Nephron (organoid): ENCODE results near the gene NKD1.

Source experiments
- H3K27ac Mint-ChIP-seq, 3 experiments: 2 replicates each; pipeline ENCODE4 v1.8.0; 2020; ENCODE audit warnings: mixed read lengths in 3 of 3, mild to moderate bottlenecking in 2 of 3, moderate library complexity in 1 of 3
- H3K27me3 Mint-ChIP-seq: 2 replicates; pipeline ENCODE4 v1.8.0; 2021; ENCODE audit warnings: low read depth, mild to moderate bottlenecking, moderate library complexity, mixed read lengths
- H3K36me3 Mint-ChIP-seq: 2 replicates; pipeline ENCODE4 v1.8.0; 2020; ENCODE audit warnings: low read depth, mixed read lengths
- H3K4me1 Mint-ChIP-seq: 2 replicates; pipeline ENCODE4 v1.8.0; 2020; ENCODE audit warnings: mixed read lengths
- H3K4me3 Mint-ChIP-seq, 3 experiments: 2 replicates each; pipeline ENCODE4 v1.8.0; 2020; ENCODE audit warnings: mild to moderate bottlenecking in 3 of 3, mixed read lengths in 3 of 3, moderate library complexity in 2 of 3
- H3K9me3 Mint-ChIP-seq: 2 replicates; pipeline ENCODE4 v1.8.0; 2020; ENCODE audit warnings: mixed read lengths
- TF ChIP-seq, protein P1 (sequence below), 3 experiments: fragments of 200-600 bp; sonication (generic); IDR thresholded peaks; one replicate each; pipeline ENCODE4 v1.5.0; 2021; ENCODE audit warnings: antibody characterized with exemption in 3 of 3; ENCODE audit not compliant: unreplicated experiment in 3 of 3

NKD1 gene

DNA sequence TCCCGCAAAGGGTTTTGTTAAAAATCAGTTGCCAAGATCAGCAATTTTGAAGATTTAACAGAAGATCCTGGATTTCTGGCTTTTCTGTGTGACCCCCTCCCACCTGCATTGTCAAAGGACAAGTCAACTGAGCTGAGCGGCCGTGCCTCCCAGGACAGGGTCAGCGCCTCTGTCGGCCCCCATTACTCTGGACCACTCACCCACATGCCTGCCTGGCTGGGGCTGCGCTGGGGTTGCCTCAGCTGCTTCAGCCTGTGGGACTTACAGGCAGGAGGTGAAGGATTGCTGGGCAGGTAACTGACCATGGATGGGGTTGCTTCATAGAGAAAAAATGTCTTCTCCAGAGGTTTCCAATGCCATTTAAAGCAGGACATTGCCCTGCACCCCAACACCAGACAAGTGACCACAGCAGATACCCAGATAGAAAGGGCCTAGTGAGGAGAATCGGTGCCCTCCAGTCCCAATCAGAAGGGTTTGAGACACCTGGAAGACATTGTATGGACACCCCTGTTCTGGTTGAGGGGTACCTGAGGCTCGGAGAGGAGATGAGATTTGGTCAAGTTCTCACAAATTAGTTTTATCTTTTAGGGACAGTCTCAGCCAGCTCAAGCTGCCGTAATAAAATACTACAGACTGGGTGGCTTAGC, 80.1 kb downstream of the NKD1 start:
- Mint-ChIP-seq H3K27ac (no peak overlapping the region), H3K27me3 (no peaks in the 10 kb centered on the region), H3K4me1 (peaks cover 25% of the 10 kb centered on the region), H3K4me3 (no peak overlapping the region), H3K9me3 (no peaks in the 10 kb centered on the region), H3K36me3 (peaks cover 34% of the 10 kb centered on the region)
- TF ChIP-seq, protein P1, sequence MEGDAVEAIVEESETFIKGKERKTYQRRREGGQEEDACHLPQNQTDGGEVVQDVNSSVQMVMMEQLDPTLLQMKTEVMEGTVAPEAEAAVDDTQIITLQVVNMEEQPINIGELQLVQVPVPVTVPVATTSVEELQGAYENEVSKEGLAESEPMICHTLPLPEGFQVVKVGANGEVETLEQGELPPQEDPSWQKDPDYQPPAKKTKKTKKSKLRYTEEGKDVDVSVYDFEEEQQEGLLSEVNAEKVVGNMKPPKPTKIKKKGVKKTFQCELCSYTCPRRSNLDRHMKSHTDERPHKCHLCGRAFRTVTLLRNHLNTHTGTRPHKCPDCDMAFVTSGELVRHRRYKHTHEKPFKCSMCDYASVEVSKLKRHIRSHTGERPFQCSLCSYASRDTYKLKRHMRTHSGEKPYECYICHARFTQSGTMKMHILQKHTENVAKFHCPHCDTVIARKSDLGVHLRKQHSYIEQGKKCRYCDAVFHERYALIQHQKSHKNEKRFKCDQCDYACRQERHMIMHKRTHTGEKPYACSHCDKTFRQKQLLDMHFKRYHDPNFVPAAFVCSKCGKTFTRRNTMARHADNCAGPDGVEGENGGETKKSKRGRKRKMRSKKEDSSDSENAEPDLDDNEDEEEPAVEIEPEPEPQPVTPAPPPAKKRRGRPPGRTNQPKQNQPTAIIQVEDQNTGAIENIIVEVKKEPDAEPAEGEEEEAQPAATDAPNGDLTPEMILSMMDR (IDR thresholded peaks at IDR 0.05; ENCODE audit: unreplicated experiment in 3 of 3) = no peak

DNA sequence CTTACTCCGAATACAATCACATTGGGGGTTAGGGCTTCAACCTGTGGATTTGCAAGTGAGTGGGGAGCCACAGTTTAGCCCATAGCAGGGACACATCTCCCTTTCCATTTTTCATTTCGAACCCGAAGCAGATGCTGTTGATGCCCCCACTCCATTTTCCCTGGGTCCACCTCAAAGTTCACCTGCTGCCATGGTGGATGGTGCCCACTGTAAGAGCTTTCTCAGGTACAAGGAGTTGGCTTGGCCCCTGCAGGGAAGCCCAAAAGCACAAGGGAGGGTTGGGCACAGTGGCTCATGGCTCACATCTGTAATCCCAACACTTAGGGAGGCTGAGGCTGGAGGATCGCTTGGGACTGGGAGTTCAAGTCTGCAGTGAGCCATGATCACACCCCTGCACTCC, 81.1 kb downstream of the NKD1 start:
- peaks cover 27% of the 10 kb centered on the region for H3K4me1 Mint-ChIP-seq
- TF ChIP-seq, protein P1 (IDR thresholded peaks at IDR 0.05; ENCODE audit: unreplicated experiment in 3 of 3) = no peak
- peaks cover 34% of the 10 kb centered on the region for H3K36me3 Mint-ChIP-seq
- no peaks in the 10 kb centered on the region for H3K27me3 Mint-ChIP-seq
- no peak overlapping the region for H3K4me3 Mint-ChIP-seq
- no peak overlapping the region for H3K27ac Mint-ChIP-seq
- H3K9me3 Mint-ChIP-seq = no peaks in the 10 kb centered on the region

DNA sequence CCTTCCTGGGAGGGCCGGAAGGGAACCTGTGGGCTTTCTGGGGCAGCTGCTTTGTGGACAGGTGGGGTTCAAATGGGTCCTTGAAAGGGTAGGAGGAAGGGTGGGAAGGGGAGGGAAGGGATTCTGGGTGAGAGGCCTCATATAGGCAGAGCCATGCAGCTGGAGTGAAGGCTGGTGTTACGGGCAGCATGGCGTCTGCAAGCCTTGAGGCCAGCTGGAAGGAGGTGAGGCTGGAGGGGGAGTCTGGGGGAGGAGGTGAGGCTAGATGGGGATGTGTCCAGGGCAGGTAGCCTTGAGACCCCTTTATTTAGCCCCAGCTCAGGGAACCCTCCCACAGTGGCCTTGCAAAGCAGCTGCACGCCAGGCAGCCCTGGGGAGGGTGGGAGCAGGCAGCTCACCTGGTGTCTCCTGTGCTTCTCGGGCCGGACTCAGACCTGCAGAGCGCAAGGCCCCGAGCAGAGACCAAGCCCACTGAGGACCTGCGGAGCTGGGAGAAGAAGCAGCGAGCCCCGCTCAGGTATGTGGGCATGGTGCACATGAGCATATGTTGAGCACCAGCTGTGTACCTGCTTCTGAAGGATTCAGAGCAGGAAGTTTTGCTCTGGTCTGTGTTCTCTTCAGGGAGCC, 82.3 kb downstream of the NKD1 start:
- Mint-ChIP-seq H3K4me1 (peaks cover 36% of the 10 kb centered on the region), H3K27ac (no peak overlapping the region), H3K36me3 (peaks cover 36% of the 10 kb centered on the region), H3K27me3 (no peaks in the 10 kb centered on the region), H3K9me3 (no peaks in the 10 kb centered on the region), H3K4me3 (no peak overlapping the region)
- TF ChIP-seq, protein P1 (IDR thresholded peaks at IDR 0.05; ENCODE audit: unreplicated experiment in 3 of 3) = no peak

DNA sequence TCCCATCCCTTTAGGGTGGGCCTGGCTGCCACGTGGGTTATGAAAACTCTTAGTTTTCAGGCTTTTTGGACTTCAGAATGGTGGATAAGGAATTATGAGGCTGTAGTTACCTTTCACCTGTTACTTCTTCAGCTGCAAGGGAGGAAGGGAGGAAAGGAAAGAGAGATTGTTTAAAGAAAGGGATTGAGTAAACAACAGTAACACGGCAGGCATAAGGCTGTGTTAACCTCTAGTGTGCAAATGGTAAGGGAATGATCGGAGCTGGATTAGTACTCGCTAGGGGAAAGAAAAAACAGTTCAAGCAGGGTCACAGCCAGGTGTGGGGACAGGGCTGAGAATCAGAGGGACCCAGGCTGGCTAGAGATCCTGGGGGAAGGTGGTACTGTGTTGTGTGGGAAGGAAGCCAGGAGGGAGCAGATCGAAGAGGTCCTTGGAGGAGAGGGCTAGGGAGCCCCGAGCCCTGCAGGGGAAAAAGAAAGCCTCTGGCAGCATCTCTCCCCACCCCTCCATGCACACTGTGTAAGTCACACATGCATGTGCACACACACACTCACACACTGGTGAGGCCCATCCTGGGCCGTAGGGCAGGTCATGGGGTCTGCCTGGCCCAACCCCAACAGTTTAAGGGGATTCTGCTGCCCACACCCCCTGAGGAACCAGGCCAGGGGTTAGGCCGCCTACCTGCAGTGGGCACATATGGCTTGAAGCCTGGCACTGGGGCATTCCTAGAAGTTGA, 83.2 kb downstream of the NKD1 start:
- TF ChIP-seq, protein P1 (IDR thresholded peaks at IDR 0.05; ENCODE audit: unreplicated experiment in 3 of 3) = no peak
- no peaks in the 10 kb centered on the region for H3K9me3 Mint-ChIP-seq
- peaks cover 36% of the 10 kb centered on the region for H3K36me3 Mint-ChIP-seq
- H3K4me3 Mint-ChIP-seq = no peak overlapping the region
- no peak overlapping the region for H3K27ac Mint-ChIP-seq
- H3K27me3 Mint-ChIP-seq = no peaks in the 10 kb centered on the region
- peaks cover 37% of the 10 kb centered on the region for H3K4me1 Mint-ChIP-seq

DNA sequence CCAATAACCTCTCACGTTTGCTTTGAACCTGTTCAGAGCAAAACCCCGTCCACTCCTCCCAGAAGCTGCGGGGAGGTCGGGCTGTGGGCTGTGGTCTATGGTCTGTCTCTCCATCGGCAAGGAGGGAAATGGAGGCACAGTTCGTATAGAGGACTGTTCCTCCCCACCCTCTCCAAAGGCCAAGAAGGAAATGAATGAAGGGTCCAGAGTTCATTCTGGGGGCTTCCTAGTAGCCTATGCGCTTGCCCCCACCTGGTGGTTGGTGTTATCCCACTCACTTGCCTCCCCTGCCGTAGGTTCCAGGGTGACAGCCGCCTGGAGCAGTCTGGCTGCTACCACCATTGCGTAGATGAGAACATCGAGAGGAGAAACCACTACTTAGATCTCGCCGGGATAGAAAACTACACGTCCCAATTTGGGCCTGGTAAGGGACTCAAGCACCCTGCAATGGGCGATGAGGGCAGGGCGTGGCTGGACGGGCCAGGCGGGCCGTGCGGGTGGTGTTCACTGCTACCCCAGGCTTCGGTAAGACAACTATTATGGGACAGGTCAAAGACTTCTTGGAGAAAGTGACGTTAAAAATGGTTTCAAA, 83.9 kb downstream of the NKD1 start:
- H3K9me3 Mint-ChIP-seq = no peaks in the 10 kb centered on the region
- H3K36me3 Mint-ChIP-seq = peaks cover 36% of the 10 kb centered on the region
- no peak overlapping the region for H3K4me3 Mint-ChIP-seq
- H3K27me3 Mint-ChIP-seq = no peaks in the 10 kb centered on the region
- TF ChIP-seq, protein P1 (IDR thresholded peaks at IDR 0.05; ENCODE audit: unreplicated experiment in 3 of 3) = no peak
- H3K27ac Mint-ChIP-seq = no peak overlapping the region
- peaks cover 37% of the 10 kb centered on the region for H3K4me1 Mint-ChIP-seq
